T47D (cell line): ENCODE measurements around the gene MYO1D.
"Not testable (repeated sequence)": the region's sequence is repeated elsewhere in the genome, so short reads cannot be mapped to it uniquely, and the experiment has no call there.

Source experiments
- DNase-seq, 2 experiments: peaks; one replicate each; pipeline versions ENCODE4 v3.0.0 to v3.0.0-alpha.2; 2011 to 2012; ENCODE audit warnings: low read depth in 1 of 2, low spot score in 1 of 2
- JUND ChIP-seq: IDR thresholded peaks from 2 replicates; pipeline ENCODE4 v1.6.1; 2012; ENCODE audit warnings: low read depth
- in situ Hi-C: cut with HindIII; loops from 2 replicates; pipeline ENCODE4 v1.10.0; 2016; ENCODE audit warnings: low sequenced_read_pairs, low pct_unique_long_range_greater_than_20kb

MYO1D gene

GRCh38 chr17:32733401-32733800, 143.5 kb downstream of the MYO1D start:
- DNase-seq: no peak
- in situ Hi-C loops: no loop called here
- no peak for TF ChIP-seq JUND

- in situ Hi-C loops: no loop called here
- DNase-seq: no peak
- no peak for TF ChIP-seq JUND
These were observed 144.0 kb downstream of the MYO1D start for GRCh38 chr17:32732900-32733299.

DNA sequence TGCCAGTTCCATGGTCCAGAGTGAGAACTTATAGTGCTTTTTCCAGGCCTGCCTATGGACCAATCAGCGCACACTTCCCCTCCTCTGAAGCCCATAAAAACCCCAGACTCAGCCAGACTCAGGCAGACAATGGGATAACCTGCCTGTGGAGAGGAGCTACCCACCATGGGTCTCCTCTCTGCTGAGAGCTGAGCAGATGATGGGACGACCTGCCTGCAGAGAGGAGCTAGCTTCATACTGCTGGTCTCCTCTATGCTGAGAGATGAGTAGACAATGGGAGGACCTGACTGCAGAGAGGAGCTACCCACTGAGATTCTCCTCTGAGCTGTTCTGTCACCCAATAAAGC, 144.7 kb downstream of the MYO1D start:
- DNase-seq: no peak
- in situ Hi-C loops: no loop called here
- TF ChIP-seq JUND: no peak

GRCh38 chr17:32731556-32732295, 145.2 kb downstream of the MYO1D start:
- TF ChIP-seq JUND: no peak
- in situ Hi-C loops: no loop called here
- no peak for DNase-seq

DNA sequence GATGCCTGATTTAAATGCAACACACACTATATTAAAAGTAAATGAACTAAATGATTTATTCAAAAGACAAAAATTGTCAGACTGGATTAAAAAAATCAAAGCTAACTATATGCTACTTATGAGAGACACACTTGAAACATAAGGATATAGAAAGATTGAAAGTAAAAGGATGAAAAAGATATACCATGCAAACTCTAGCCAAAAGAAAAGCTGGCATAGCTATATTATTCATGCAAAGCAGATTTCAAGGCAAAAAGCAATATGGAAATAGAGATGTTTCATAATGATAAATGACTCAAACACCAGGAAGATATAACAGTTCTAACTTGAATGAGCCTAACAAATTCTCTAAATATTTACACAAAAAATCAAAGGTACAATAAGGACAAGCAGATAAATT, 149.2 kb downstream of the MYO1D start:
- in situ Hi-C loops: no loop called here
- DNase-seq: no peak
- TF ChIP-seq JUND: no peak

DNA sequence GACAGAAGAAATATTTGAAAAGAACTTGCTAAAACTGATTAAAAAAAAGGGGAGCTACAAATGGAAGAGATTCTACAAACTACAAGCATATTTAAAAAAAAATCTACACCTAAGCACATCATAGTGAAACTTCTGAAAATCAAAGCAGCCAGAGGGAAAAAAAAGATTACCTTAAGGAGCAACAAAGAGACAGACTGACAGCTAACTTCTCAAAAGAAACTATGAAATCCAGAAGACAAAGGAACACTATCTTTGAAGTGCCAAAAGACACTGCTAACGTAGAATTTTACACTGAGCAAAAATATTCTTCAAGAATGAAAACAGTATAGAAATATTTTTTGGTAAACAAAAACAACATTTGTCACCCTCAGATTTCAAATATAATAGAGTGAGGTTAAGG, 151.2 kb downstream of the MYO1D start:
- in situ Hi-C loops: no loop called here
- DNase-seq: no peak
- no peak for TF ChIP-seq JUND

- no peak for DNase-seq
- in situ Hi-C loops: no loop called here
- TF ChIP-seq JUND: no peak
These were observed 153.5 kb downstream of the MYO1D start for GRCh38 chr17:32723310-32723955.

DNA sequence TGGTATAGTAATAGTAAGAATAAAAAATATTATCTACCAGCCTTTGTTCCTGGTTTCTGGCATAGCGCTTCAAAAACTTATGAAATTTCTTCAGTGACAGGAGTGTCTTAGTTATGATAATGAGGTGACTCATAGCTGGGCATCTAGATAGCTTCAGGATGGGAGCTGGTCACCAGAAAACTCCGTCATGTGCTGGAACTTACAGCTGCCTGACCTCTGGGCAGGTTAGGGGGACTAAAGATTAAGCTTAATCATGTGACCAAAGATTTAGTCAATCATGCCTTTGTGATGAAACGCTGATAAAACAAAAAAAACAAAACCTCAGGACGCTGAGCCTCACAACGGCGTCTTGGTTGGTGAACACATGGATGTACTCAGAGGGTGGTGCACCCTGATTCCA, 154.2 kb downstream of the MYO1D start:
- TF ChIP-seq JUND: no peak
- in situ Hi-C loops: no loop called here

GRCh38 chr17:32720671-32721070, 156.3 kb downstream of the MYO1D start:
- in situ Hi-C loops: no loop called here

More for the DNA sequence above, 154.2 kb downstream of the MYO1D start:
- DNase-seq: no peak

DNA sequence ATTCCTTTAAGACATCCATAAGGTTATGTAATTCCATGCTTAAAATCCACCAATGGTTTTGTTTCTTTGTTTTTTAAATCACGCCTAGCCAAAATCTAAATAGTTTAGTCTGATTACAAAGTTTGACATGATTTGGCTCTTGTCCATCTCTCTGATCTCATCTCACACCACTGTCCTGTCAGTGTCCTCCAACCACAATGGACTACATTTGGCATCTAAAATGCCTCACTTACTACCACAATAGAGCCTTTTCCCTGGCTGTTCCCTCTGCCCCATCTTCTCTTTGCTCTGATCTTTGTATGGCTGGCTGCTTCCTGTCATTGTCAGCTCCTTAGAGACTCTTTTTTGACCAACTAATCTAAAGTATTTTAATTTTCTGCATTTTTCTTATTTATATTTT, 157.2 kb downstream of the MYO1D start:
- DNase-seq: no peak
- TF ChIP-seq JUND: no peak
- in situ Hi-C loops: no loop called here

More at GRCh38 chr17:32720671-32721070, 156.3 kb downstream of the MYO1D start:
- TF ChIP-seq JUND: no peak
- no peak for DNase-seq

DNA sequence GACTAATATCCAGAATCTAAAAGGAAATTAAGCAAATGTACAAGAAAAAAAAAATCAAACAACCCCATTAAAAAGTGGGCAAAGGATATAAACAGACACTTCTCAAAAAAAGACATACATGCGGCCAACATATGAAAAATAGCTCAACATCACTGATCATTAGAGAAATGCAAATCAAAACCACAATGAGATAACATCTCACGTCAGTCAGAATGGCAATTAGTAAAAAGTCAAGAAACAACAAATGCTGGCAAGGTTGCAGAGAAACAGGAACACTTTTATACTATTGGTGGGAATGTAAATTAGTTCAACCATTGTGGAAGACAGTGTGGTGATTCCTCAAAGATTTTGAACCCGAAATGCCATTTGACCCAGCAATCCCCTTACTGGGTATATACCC, 162.0 kb downstream of the MYO1D start:
- DNase-seq, in situ Hi-C loops: not testable (repeated sequence)

GRCh38 chr17:32714206-32714605, 162.7 kb downstream of the MYO1D start:
- DNase-seq, in situ Hi-C loops: not testable (repeated sequence)

DNA sequence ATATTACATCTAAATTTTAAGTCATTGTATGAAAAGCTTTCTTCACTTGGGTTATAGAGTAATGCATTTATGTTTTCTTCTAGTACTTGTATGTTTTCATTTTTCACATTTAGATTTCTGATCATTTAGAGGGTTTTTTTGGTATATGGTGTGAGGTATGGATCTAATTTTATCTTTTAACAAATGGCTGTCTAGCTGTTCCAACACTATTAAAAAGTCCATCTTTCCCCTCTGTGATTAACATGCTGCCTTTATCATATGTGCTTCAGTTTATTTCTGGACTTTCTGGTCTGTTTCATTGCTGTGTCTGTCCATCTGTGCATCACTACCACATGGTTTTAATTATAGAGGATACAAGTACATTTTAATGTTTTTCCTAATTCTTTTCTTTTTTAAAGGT, 163.8 kb downstream of the MYO1D start:
- in situ Hi-C loops: no loop called here
- DNase-seq: no peak
- TF ChIP-seq JUND: no peak

GRCh38 chr17:32709562-32709961, 167.4 kb downstream of the MYO1D start:
- DNase-seq: no peak
- in situ Hi-C loops: no loop called here
- TF ChIP-seq JUND: no peak
